Ovary (tissue), 9 donors: ENCODE results near the gene SLC38A1. TPM values are rescaled to one million over a fixed set of nuclear protein-coding genes. Genes with fewer than 3 reads are reported as not detected.
A peak's percentile ranks its signal among the peaks of the same experiment; 100 is the strongest.

Experiments used
- DNase-seq, 5 donors: peaks; one replicate each; pipeline ENCODE4 v3.0.0-alpha.2; 2019 to 2020
- H3K27ac ChIP-seq, 2 donors: fragments of 200-600 bp; one replicate each; pipeline versions ENCODE4 v1.5.1 to v1.8.0; 2019 to 2022
- H3K27me3 ChIP-seq: fragments of 200-600 bp; one replicate; pipeline ENCODE4 v1.8.0; 2022
- H3K36me3 ChIP-seq: fragments of 200-600 bp; sonication (generic); one replicate; pipeline ENCODE4 v1.5.1; 2019
- H3K4me1 ChIP-seq: one replicate; pipeline ENCODE4 v1.8.1; 2013; ENCODE audit warnings: mild to moderate bottlenecking, moderate library complexity; ENCODE audit not compliant: insufficient read depth
- H3K4me3 ChIP-seq: fragments of 200-600 bp; sonication (generic); one replicate; pipeline ENCODE4 v1.5.1; 2017
- H3K9me3 ChIP-seq, 2 donors: fragments of 200-600 bp in 1 of 2; sonication (generic) in 1 of 2; one replicate each; pipeline versions ENCODE4 v1.5.1 to v1.8.1; 2013 to 2019; ENCODE audit warnings: mild to moderate bottlenecking in 1 of 2, moderate library complexity in 1 of 2
- CTCF ChIP-seq, 3 donors: fragments of 450-650 bp in 2 of 3; fragments of 200-600 bp in 1 of 3; IDR thresholded peaks; one replicate each; pipeline versions ENCODE4 v1.5.1 to v1.8.0; 2016 to 2022; ENCODE audit warnings: antibody characterized with exemption in 3 of 3, mild to moderate bottlenecking in 1 of 3
- EP300 ChIP-seq: sonication (generic); formaldehyde crosslinking; IDR thresholded peaks from one replicate; pipeline ENCODE4 v1.6.1; 2017; ENCODE audit warnings: antibody characterized with exemption
- POLR2A ChIP-seq: fragments of 450-650 bp; IDR thresholded peaks from one replicate; pipeline ENCODE4 v1.6.1; 2017; ENCODE audit warnings: antibody characterized with exemption, mild to moderate bottlenecking, moderate library complexity
- WGBS, 3 donors: extraction: QIAGEN DNeasy Blood & Tissue Kit in 1 of 3; methylation state at CpG; one replicate each; pipeline versions ENCODE4 v1.1.5 to v1.1.7; 2013 to 2017; 5-methylcytosine and 5-hydroxymethylcytosine counted together
- intact Hi-C, 4 donors: fragments of 100-400 bp; cut with DNase I; formaldehyde crosslinking; loops; one replicate each; pipeline versions ENCODE4 v1.11.0 to v1.15.1; 2022 to 2023
- polyA plus RNA-seq, 2 donors: library from polyadenylated mRNA; stranded (reverse); fragments of 200-250 nt in 1 of 2; fragments of 350-450 nt in 1 of 2; fragmentation: Illumina TruSeq in 1 of 2; extraction: RNeasy Lipid Tissue Mini Kit (QIAGEN cat#74804) in 1 of 2; gene quantifications; one replicate each; pipeline ENCODE4 v1.2.3, GENCODE V29; 2013 to 2014
- total RNA-seq, 7 donors: library from RNA; depleted of rRNA in 2 of 7; stranded (reverse); fragments of >200 nt in 2 of 7; fragmentation: NEBNext Ultra II Directional in 3 of 7; extraction: Animal tissue kit (Norgen Biotek cat#: 25700) in 3 of 7; gene quantifications; one replicate each; pipeline versions ENCODE4 v1.1.0 to v1.2.4, GENCODE V29; 2016 to 2023
- donor health status: DM: no; HTN: no; CAD: no; lungs with moderate emphysema.
- donor health status: DM: no; HTN: no; CAD: no.
- donor health status: Bipolar disorder and iron deficiency.
- donor health status: DM: yes; HTN: yes; CAD: no.
- donor health status: DM: no; HTN: no; CAD: no.
- donor health status: DM: yes; HTN: yes; CAD: no.

Gene SLC38A1
- total and polyA plus RNA-seq, 9 donors = 4.6 to 86.3 (median 27.9) TPM

GRCh38 chr12:46267575-46267824 is 1.3 kb downstream of the SLC38A1 start:
- TF ChIP-seq CTCF (IDR thresholded peaks at IDR 0.05) (no peak), POLR2A (no peak), EP300 (no peak)
- no peaks in the 10 kb centered on the region for H3K9me3 ChIP-seq
- H3K27me3 ChIP-seq = no peaks in the 10 kb centered on the region
- H3K4me3 ChIP-seq = peak overlapping the region; percentile 60
- peak in 2 of 5 donors; percentile 26 to 28 for DNase-seq
- WGBS, 3 donors = 4 to 8% (median 6%) methylated on average over 19 of the region's 19 CpGs
- H3K27ac ChIP-seq = peak overlapping the region in 1 of 2 donors; percentile 53
- H3K36me3 ChIP-seq = no peaks in the 10 kb centered on the region
- H3K4me1 ChIP-seq = no peaks in the 10 kb centered on the region
- intact Hi-C loops = loop anchor here in 2 of 4 donors (5.0 to 10.0 kb wide), 2 partner anchors 97 to 105 kb away; partner anchors contain the start of gene SLC38A2 (in 1 of the 2)

GRCh38 chr12:46266869-46267574 is 1.8 kb downstream of the SLC38A1 start:
- no peak for TF ChIP-seq EP300
- no peak for TF ChIP-seq CTCF (IDR thresholded peaks at IDR 0.05)
- TF ChIP-seq POLR2A = no peak
- DNase-seq = peak; percentile 38 to 61 (median 53)
- H3K27me3 ChIP-seq = no peaks in the 10 kb centered on the region
- H3K4me3 ChIP-seq = peak overlapping the region; percentile 60
- H3K4me1 ChIP-seq = no peaks in the 10 kb centered on the region
- intact Hi-C loops = loop anchor here in 2 of 4 donors (5.0 to 10.0 kb wide), 2 partner anchors 98 to 105 kb away; partner anchors contain the start of gene SLC38A2 (in 1 of the 2)
- no peaks in the 10 kb centered on the region for H3K36me3 ChIP-seq
- 22 to 29% (median 28%) methylated on average over 31 to 33 of the region's 33 CpGs for WGBS, 3 donors
- H3K9me3 ChIP-seq = no peaks in the 10 kb centered on the region
- peak overlapping the region in 1 of 2 donors; percentile 53 for H3K27ac ChIP-seq

GRCh38 chr12:46266382-46266791 is 2.5 kb downstream of the SLC38A1 start:
- peak in 1 of 5 donors; percentile 29 for DNase-seq
- H3K4me1 ChIP-seq = no peaks in the 10 kb centered on the region
- 51 to 84% (median 77%) methylated on average over 7 of the region's 7 CpGs for WGBS, 3 donors
- TF ChIP-seq POLR2A = no peak
- TF ChIP-seq EP300 = no peak
- TF ChIP-seq CTCF (IDR thresholded peaks at IDR 0.05) = no peak
- peak overlapping the region; percentile 60 for H3K4me3 ChIP-seq
- H3K27me3 ChIP-seq = no peaks in the 10 kb centered on the region
- intact Hi-C loops = loop anchor here in 2 of 4 donors (5.0 to 10.0 kb wide), 2 partner anchors 98 to 106 kb away; partner anchors contain the start of gene SLC38A2 (in 1 of the 2)
- H3K9me3 ChIP-seq = no peaks in the 10 kb centered on the region
- no peaks in the 10 kb centered on the region for H3K36me3 ChIP-seq
- H3K27ac ChIP-seq = no peak overlapping the region

- no peak for DNase-seq
- no peak overlapping the region for H3K27ac ChIP-seq
- no peaks in the 10 kb centered on the region for H3K9me3 ChIP-seq
- intact Hi-C loops = loop anchor here in 2 of 4 donors (5.0 to 10.0 kb wide), 2 partner anchors 99 to 107 kb away; partner anchors contain the start of gene SLC38A2 (in 1 of the 2)
- no peaks in the 10 kb centered on the region for H3K4me1 ChIP-seq
- TF ChIP-seq CTCF (IDR thresholded peaks at IDR 0.05) (no peak), POLR2A (no peak), EP300 (no peak)
- WGBS, 3 donors = 94 to 96% (median 96%) methylated on average over 3 of the region's 3 CpGs
- H3K27me3 ChIP-seq = no peaks in the 10 kb centered on the region
- no peaks in the 10 kb centered on the region for H3K36me3 ChIP-seq
- no peak overlapping the region for H3K4me3 ChIP-seq
Measured at GRCh38 chr12:46265734-46266133, 3.1 kb downstream of the SLC38A1 start.
